Ovary (tissue), 9 donors: ENCODE results near the gene SCGN. TPM values are rescaled to one million over a fixed set of nuclear protein-coding genes. Genes with fewer than 3 reads are reported as not detected.

ENCODE experiments used
- DNase-seq, 5 donors: peaks; one replicate each; pipeline ENCODE4 v3.0.0-alpha.2; 2019 to 2020
- H3K27ac ChIP-seq, 2 donors: fragments of 200-600 bp; one replicate each; pipeline versions ENCODE4 v1.5.1 to v1.8.0; 2019 to 2022
- H3K27me3 ChIP-seq: fragments of 200-600 bp; one replicate; pipeline ENCODE4 v1.8.0; 2022
- H3K36me3 ChIP-seq: fragments of 200-600 bp; sonication (generic); one replicate; pipeline ENCODE4 v1.5.1; 2019
- H3K4me1 ChIP-seq: one replicate; pipeline ENCODE4 v1.8.1; 2013; ENCODE audit warnings: mild to moderate bottlenecking, moderate library complexity; ENCODE audit not compliant: insufficient read depth
- H3K4me3 ChIP-seq: fragments of 200-600 bp; sonication (generic); one replicate; pipeline ENCODE4 v1.5.1; 2017
- H3K9me3 ChIP-seq, 2 donors: fragments of 200-600 bp in 1 of 2; sonication (generic) in 1 of 2; one replicate each; pipeline versions ENCODE4 v1.5.1 to v1.8.1; 2013 to 2019; ENCODE audit warnings: mild to moderate bottlenecking in 1 of 2, moderate library complexity in 1 of 2
- EP300 ChIP-seq: sonication (generic); formaldehyde crosslinking; IDR thresholded peaks from one replicate; pipeline ENCODE4 v1.6.1; 2017; ENCODE audit warnings: antibody characterized with exemption
- POLR2A ChIP-seq: fragments of 450-650 bp; IDR thresholded peaks from one replicate; pipeline ENCODE4 v1.6.1; 2017; ENCODE audit warnings: antibody characterized with exemption, mild to moderate bottlenecking, moderate library complexity
- WGBS, 3 donors: extraction: QIAGEN DNeasy Blood & Tissue Kit in 1 of 3; methylation state at CpG; one replicate each; pipeline versions ENCODE4 v1.1.5 to v1.1.7; 2013 to 2017; 5-methylcytosine and 5-hydroxymethylcytosine counted together
- intact Hi-C, 4 donors: fragments of 100-400 bp; cut with DNase I; formaldehyde crosslinking; loops; one replicate each; pipeline versions ENCODE4 v1.11.0 to v1.15.1; 2022 to 2023
- polyA plus RNA-seq, 2 donors: library from polyadenylated mRNA; stranded (reverse); fragments of 200-250 nt in 1 of 2; fragments of 350-450 nt in 1 of 2; fragmentation: Illumina TruSeq in 1 of 2; extraction: RNeasy Lipid Tissue Mini Kit (QIAGEN cat#74804) in 1 of 2; gene quantifications; one replicate each; pipeline ENCODE4 v1.2.3, GENCODE V29; 2013 to 2014
- total RNA-seq, 7 donors: library from RNA; depleted of rRNA in 2 of 7; stranded (reverse); fragments of >200 nt in 2 of 7; fragmentation: NEBNext Ultra II Directional in 3 of 7; extraction: Animal tissue kit (Norgen Biotek cat#: 25700) in 3 of 7; gene quantifications; one replicate each; pipeline versions ENCODE4 v1.1.0 to v1.2.4, GENCODE V29; 2016 to 2023
- TF ChIP-seq, protein P1 (sequence below), 3 donors: fragments of 450-650 bp in 2 of 3; fragments of 200-600 bp in 1 of 3; IDR thresholded peaks; one replicate each; pipeline versions ENCODE4 v1.5.1 to v1.8.0; 2016 to 2022; ENCODE audit warnings: antibody characterized with exemption in 3 of 3, mild to moderate bottlenecking in 1 of 3
- donor health status: DM: no; HTN: no; CAD: no; lungs with moderate emphysema.
- donor health status: DM: no; HTN: no; CAD: no.
- donor health status: Bipolar disorder and iron deficiency.
- donor health status: DM: yes; HTN: yes; CAD: no.
- donor health status: DM: no; HTN: no; CAD: no.
- donor health status: DM: yes; HTN: yes; CAD: no.

The SCGN gene
- total and polyA plus RNA-seq, 9 donors: 0.08 to 1.8 (median 0.28) TPM; not detected in 5

DNA sequence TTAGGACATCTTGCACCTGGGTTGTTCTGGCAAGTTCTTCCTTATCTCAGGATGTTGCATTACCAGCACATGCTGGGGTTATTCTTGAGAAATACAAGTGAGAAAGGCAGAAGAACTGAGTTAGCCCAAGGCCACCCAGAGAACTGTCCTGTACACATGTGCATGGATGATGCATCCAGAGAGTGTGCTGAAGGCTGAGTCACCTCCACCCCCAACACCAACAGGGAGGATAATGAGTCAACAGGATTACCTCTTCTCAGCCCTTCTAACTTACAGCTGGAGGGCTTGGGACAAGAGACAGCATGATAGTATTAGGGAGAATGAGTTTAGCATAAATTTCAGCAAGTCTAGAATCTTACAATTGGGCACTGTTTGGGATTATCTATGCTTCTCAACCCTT, 8.5 kb downstream of the SCGN start:
- H3K27me3 ChIP-seq: no peaks in the 10 kb centered on the region
- no peak overlapping the region for H3K27ac ChIP-seq
- no peak overlapping the region for H3K4me3 ChIP-seq
- intact Hi-C loops: no loop called here
- TF ChIP-seq EP300: no peak
- TF ChIP-seq, protein P1, sequence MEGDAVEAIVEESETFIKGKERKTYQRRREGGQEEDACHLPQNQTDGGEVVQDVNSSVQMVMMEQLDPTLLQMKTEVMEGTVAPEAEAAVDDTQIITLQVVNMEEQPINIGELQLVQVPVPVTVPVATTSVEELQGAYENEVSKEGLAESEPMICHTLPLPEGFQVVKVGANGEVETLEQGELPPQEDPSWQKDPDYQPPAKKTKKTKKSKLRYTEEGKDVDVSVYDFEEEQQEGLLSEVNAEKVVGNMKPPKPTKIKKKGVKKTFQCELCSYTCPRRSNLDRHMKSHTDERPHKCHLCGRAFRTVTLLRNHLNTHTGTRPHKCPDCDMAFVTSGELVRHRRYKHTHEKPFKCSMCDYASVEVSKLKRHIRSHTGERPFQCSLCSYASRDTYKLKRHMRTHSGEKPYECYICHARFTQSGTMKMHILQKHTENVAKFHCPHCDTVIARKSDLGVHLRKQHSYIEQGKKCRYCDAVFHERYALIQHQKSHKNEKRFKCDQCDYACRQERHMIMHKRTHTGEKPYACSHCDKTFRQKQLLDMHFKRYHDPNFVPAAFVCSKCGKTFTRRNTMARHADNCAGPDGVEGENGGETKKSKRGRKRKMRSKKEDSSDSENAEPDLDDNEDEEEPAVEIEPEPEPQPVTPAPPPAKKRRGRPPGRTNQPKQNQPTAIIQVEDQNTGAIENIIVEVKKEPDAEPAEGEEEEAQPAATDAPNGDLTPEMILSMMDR (IDR thresholded peaks at IDR 0.05): no peak
- no peak for TF ChIP-seq POLR2A
- no peak for DNase-seq
- no peaks in the 10 kb centered on the region for H3K4me1 ChIP-seq
- no peaks in the 10 kb centered on the region for H3K36me3 ChIP-seq
- no peaks in the 10 kb centered on the region for H3K9me3 ChIP-seq

DNA sequence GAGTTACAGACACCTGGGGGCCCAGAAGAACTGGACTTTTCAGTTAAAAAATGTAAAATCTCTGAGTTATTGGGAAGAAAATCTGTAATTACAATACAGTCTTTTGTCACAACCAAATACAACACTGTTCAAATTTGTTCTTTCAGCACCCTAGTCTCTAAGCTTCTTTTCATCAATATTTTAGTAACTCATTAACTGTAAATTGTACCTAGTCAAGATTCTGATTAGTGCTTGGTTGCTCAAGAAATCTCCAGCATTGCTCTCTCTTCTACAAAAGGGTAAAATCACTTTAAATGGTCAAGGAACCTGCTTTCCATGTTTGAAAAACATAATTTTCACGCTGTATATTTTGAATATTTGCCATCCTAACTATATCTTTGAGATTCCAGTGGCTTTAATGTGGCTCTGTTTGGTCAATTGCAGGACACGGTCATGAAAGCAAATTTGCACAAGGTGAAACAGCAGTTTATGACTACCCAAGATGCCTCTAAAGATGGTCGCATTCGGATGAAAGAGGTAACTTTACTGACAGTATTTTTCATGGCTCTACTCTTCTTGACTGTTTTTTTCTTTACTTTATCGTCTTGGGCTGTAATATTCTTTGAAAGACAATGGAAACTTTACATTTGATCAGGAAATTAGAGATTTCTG, 9.2 kb downstream of the SCGN start:
- intact Hi-C loops: no loop called here
- 71 to 78% (median 75%) methylated on average over 5 of the region's 5 CpGs for WGBS, 3 donors
- no peak for DNase-seq

DNA sequence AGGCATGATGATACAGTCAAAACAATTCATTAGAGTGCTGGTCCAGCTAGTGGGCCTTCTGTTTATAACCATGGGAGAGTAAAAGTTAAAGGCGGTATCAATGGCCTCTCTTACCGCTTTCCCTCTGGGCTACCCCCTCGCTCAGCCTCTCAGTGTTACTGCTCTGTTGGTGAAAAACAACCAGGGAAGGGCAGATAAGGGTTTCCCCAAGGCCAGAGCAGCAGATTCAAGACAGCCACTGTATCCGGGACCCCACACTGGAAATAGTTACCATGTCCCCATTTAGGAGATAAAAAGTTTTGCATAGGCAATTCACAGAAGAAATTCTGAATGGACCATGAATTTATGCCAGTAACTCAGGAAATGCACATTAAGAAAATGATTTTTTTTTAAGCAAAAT, 13.4 kb downstream of the SCGN start:
- Histone ChIP-seq H3K27ac (no peak overlapping the region), H3K9me3 (no peaks in the 10 kb centered on the region), H3K4me1 (no peaks in the 10 kb centered on the region), H3K27me3 (peaks cover 3% of the 10 kb centered on the region), H3K4me3 (no peak overlapping the region), H3K36me3 (no peaks in the 10 kb centered on the region)
- intact Hi-C loops: no loop called here
- 70 to 80% (median 70%) methylated on average over 4 of the region's 4 CpGs for WGBS, 3 donors
- TF ChIP-seq POLR2A (no peak), EP300 (no peak)
- TF ChIP-seq, protein P1 (IDR thresholded peaks at IDR 0.05): no peak
- no peak for DNase-seq

More for the DNA sequence above, 9.2 kb downstream of the SCGN start:
- Histone ChIP-seq H3K4me1 (no peaks in the 10 kb centered on the region), H3K27ac (no peak overlapping the region), H3K9me3 (no peaks in the 10 kb centered on the region), H3K4me3 (no peak overlapping the region), H3K36me3 (no peaks in the 10 kb centered on the region), H3K27me3 (no peaks in the 10 kb centered on the region)
- no peak for TF ChIP-seq POLR2A
- TF ChIP-seq EP300: no peak
- TF ChIP-seq, protein P1 (IDR thresholded peaks at IDR 0.05): no peak

DNA sequence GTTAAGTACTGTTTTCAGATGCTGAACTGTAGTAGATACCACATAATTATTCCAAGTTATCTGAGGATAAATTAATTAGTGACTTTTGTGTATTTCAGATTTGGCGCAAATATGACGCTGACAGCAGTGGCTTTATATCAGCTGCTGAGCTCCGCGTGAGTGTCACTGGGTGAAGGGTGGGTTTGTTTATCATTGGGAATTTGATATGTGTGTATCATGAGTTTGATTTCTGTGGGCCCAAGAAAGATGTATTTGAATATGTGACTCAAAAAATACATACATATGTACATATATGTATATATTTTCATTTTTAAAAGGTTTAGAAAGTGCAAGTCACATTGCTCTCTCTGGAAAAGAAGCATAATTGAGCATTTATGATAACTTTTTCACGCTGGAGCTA, 17.4 kb downstream of the SCGN start:
- intact Hi-C loops: no loop called here
- DNase-seq: no peak
- TF ChIP-seq, protein P1 (IDR thresholded peaks at IDR 0.05): no peak
- TF ChIP-seq EP300: no peak
- no peak for TF ChIP-seq POLR2A
- H3K36me3 ChIP-seq: no peaks in the 10 kb centered on the region
- H3K4me3 ChIP-seq: no peak overlapping the region
- H3K9me3 ChIP-seq: no peaks in the 10 kb centered on the region
- WGBS, 3 donors: 90 to 92% (median 90%) methylated on average over 5 of the region's 5 CpGs
- no peaks in the 10 kb centered on the region for H3K4me1 ChIP-seq
- peaks cover 3% of the 10 kb centered on the region for H3K27me3 ChIP-seq
- no peak overlapping the region for H3K27ac ChIP-seq
